Neural cell (in vitro differentiated cells): ENCODE measurements around the gene PSRC1. TPM values are rescaled to one million over a fixed set of nuclear protein-coding genes. Genes with fewer than 3 reads are reported as not detected.

ENCODE experiments used
- H2AFZ ChIP-seq: fragments of 200-600, 300-800 bp; sonication (generic), shearing (Covaris generic); 2 replicates; pipeline ENCODE4 v1.6.0; 2014; ENCODE audit warnings: low read depth, mild to moderate bottlenecking, antibody characterized with exemption, low read length, moderate library complexity
- H3F3A ChIP-seq: fragments of 200-600 bp; shearing (Covaris generic); 2 replicates; pipeline ENCODE4 v1.6.1; 2016; ENCODE audit warnings: mild to moderate bottlenecking, moderate library complexity, mixed read lengths, antibody characterized with exemption, low read length; ENCODE audit not compliant: insufficient read depth, poor library complexity, severe bottlenecking
- H3K27ac ChIP-seq: fragments of 200-600, 300-800 bp; sonication (generic), shearing (Covaris generic); 2 replicates; pipeline ENCODE4 v1.5.1; 2014; ENCODE audit warnings: mild to moderate bottlenecking, low read length, moderate library complexity
- H3K27me3 ChIP-seq: fragments of 300-800, 200-600 bp; sonication (generic), shearing (Covaris generic); 2 replicates; pipeline ENCODE4 v1.6.0; 2014; ENCODE audit warnings: mild to moderate bottlenecking, low read depth, low read length, moderate library complexity; ENCODE audit not compliant: insufficient read depth
- H3K36me3 ChIP-seq: fragments of 300-800, 200-600 bp; sonication (generic), shearing (Covaris generic); 2 replicates; pipeline ENCODE4 v1.5.1; 2014; ENCODE audit warnings: mild to moderate bottlenecking, antibody characterized with exemption, low read length, moderate library complexity; ENCODE audit not compliant: insufficient read depth
- H3K4me2 ChIP-seq: fragments of 300-800, 200-600 bp; sonication (generic), shearing (Covaris generic); 2 replicates; pipeline ENCODE4 v1.6.0; 2014; ENCODE audit warnings: mild to moderate bottlenecking, low read length
- H3K4me3 ChIP-seq: fragments of 300-800, 200-600 bp; sonication (generic), shearing (Covaris generic); 2 replicates; pipeline ENCODE4 v1.5.1; 2014; ENCODE audit warnings: mild to moderate bottlenecking, low read length, moderate library complexity
- H3K79me2 ChIP-seq: fragments of 200-600 bp; shearing (Covaris generic); replicated peaks from 2 replicates; pipeline ENCODE4 v1.6.0; 2014; ENCODE audit warnings: mild to moderate bottlenecking, low read length, moderate library complexity; ENCODE audit not compliant: insufficient read depth
- H3K9ac ChIP-seq: fragments of 300-800, 200-600 bp; sonication (generic), shearing (Covaris generic); 2 replicates; pipeline ENCODE4 v1.6.1; 2016; ENCODE audit warnings: mild to moderate bottlenecking, low read length, mixed read lengths
- H3K9me2 ChIP-seq: fragments of 200-600 bp; shearing (Covaris generic); 2 replicates; pipeline ENCODE4 v1.6.1; 2016; ENCODE audit warnings: mild to moderate bottlenecking, low read length, mixed read lengths; ENCODE audit not compliant: insufficient read depth
- H3K9me3 ChIP-seq: fragments of 200-600, 300-800 bp; sonication (generic), shearing (Covaris generic); 2 replicates; pipeline ENCODE4 v1.6.1; 2016; ENCODE audit warnings: mild to moderate bottlenecking, mixed run types, low read length, moderate library complexity, mixed read lengths
- H4K20me1 ChIP-seq: fragments of 200-600 bp; shearing (Covaris generic); 2 replicates; pipeline ENCODE4 v1.6.1; 2016; ENCODE audit warnings: mild to moderate bottlenecking, mixed run types; ENCODE audit not compliant: insufficient read depth
- CTCF ChIP-seq: fragments of 450-650 bp; IDR thresholded peaks from 2 replicates; pipeline ENCODE4 v1.5.1; 2014; ENCODE audit warnings: antibody characterized with exemption, mild to moderate bottlenecking, moderate library complexity; ENCODE audit not compliant: poor library complexity, severe bottlenecking
- EP300 ChIP-seq: fragments of 450-650 bp; conservative IDR thresholded peaks from 2 replicates; pipeline ENCODE4 v1.6.1; 2014; ENCODE audit warnings: antibody characterized with exemption, mild to moderate bottlenecking, moderate library complexity; ENCODE audit not compliant: poor library complexity, severe bottlenecking
- EZH2 ChIP-seq: fragments of 200-600, 300-800 bp; shearing (Covaris generic), sonication (generic); IDR thresholded peaks from 2 replicates; pipeline ENCODE4 v1.6.1; 2014; ENCODE audit warnings: antibody characterized with exemption, low read length, borderline replicate concordance, mild to moderate bottlenecking; ENCODE audit not compliant: insufficient read depth, poor library complexity, severe bottlenecking
- MXI1 ChIP-seq: fragments of 450-650 bp; conservative IDR thresholded peaks from 2 replicates; pipeline ENCODE4 v1.6.1; 2014; ENCODE audit warnings: antibody characterized with exemption, mild to moderate bottlenecking; ENCODE audit not compliant: poor library complexity, severe bottlenecking
- POLR2AphosphoS5 ChIP-seq: IDR thresholded peaks from 2 replicates; pipeline ENCODE4 v1.6.1; 2012
- RAD21 ChIP-seq: fragments of 450-650 bp; conservative IDR thresholded peaks from 2 replicates; pipeline ENCODE4 v1.6.1; 2014; ENCODE audit warnings: antibody characterized with exemption, mild to moderate bottlenecking, moderate library complexity
- REST ChIP-seq: IDR thresholded peaks from 2 replicates; pipeline ENCODE4 v1.6.1; 2012; ENCODE audit warnings: borderline replicate concordance
- SMC3 ChIP-seq: fragments of 450-650 bp; conservative IDR thresholded peaks from 2 replicates; pipeline ENCODE4 v1.6.1; 2014; ENCODE audit warnings: antibody characterized with exemption, mild to moderate bottlenecking, moderate library complexity; ENCODE audit not compliant: poor library complexity
- TAF1 ChIP-seq: IDR thresholded peaks from 2 replicates; pipeline ENCODE4 v1.6.1; 2012; ENCODE audit warnings: low read depth
- polyA plus RNA-seq: library from polyadenylated mRNA; depleted of rRNA; stranded (reverse); fragments of >200 nt; gene quantifications from 2 replicates; pipeline ENCODE4 v1.2.3, GENCODE V29; 2014

Gene PSRC1
- polyA plus RNA-seq, 1 donor from 2014 or later: 5.4 TPM

- peaks cover 12% of the 10 kb centered on the region for H3K36me3 ChIP-seq
- TF ChIP-seq RAD21 (no peak), MXI1 (no peak), CTCF (no peak), POLR2AphosphoS5 (no peak), EP300 (no peak), TAF1 (no peak), SMC3 (no peak), EZH2 (no peak), REST (no peak)
These were observed 19.7 kb downstream of the PSRC1 start for GRCh38 chr1:109263234-109263596.

GRCh38 chr1:109262231-109263055, 20.5 kb downstream of the PSRC1 start:
- Histone ChIP-seq H3K27me3 (no peaks in the 10 kb centered on the region), H3K4me2 (no peak overlapping the region), H3K4me3 (no peak overlapping the region), H4K20me1 (no peaks in the 10 kb centered on the region), H3K9ac (no peak overlapping the region), H3K36me3 (peaks cover 8% of the 10 kb centered on the region), H2AFZ (no peak overlapping the region), H3K27ac (no peak overlapping the region), H3K9me2 (no peaks in the 10 kb centered on the region), H3F3A (no peaks in the 10 kb centered on the region), H3K79me2 (no peaks in the 10 kb centered on the region), H3K9me3 (no peaks in the 10 kb centered on the region)
- TF ChIP-seq MXI1: no peak
- TF ChIP-seq POLR2AphosphoS5: no peak
- no peak for TF ChIP-seq REST
- TF ChIP-seq RAD21: no peak
- no peak for TF ChIP-seq TAF1
- TF ChIP-seq EZH2: no peak
- no peak for TF ChIP-seq SMC3
- TF ChIP-seq CTCF: no peak
- no peak for TF ChIP-seq EP300

More at GRCh38 chr1:109263234-109263596, 19.7 kb downstream of the PSRC1 start:
- H4K20me1 ChIP-seq: no peaks in the 10 kb centered on the region
- no peaks in the 10 kb centered on the region for H3F3A ChIP-seq
- no peak overlapping the region for H2AFZ ChIP-seq
- no peak overlapping the region for H3K4me3 ChIP-seq
- H3K79me2 ChIP-seq: no peaks in the 10 kb centered on the region
- no peaks in the 10 kb centered on the region for H3K9me3 ChIP-seq
- no peaks in the 10 kb centered on the region for H3K27me3 ChIP-seq
- H3K27ac ChIP-seq: no peak overlapping the region
- no peak overlapping the region for H3K9ac ChIP-seq
- no peaks in the 10 kb centered on the region for H3K9me2 ChIP-seq
- H3K4me2 ChIP-seq: no peak overlapping the region
